ENCODE results near the gene CSNK1G1.

The CSNK1G1 gene

DNA sequence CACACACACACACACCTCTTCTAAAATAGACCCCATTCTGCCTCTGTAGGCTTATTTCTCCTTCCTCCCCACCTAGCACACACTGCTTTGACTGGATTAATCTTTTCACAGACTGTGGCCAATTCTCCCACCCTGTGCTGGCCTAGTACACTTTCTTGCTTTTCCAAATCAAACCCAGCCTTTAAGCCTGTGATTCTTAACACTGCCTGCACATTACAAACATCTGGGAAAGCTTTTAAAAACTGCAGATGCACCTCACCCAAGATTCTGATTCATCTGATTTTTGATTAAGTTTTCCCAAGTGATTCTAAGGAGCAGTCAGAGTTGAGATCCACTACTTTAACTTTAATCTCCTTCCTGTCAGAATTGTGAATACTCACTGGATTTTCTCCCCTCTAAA, 12.8 kb downstream of the CSNK1G1 start:
- Histone ChIP-seq H3F3A (ENCODE audit: control insufficient read depth, insufficient read depth) (no peaks in the 10 kb centered on the region), H3K9me2 (replicated peaks; ENCODE audit: control insufficient read depth, low read length) (no peaks in the 10 kb centered on the region), H3K36me3 (ENCODE audit: control insufficient read depth, low read length) (peaks cover 6% of the 10 kb centered on the region), H3K27ac (ENCODE audit: low read depth, low read length) (no peak overlapping the region), H3K4me3 (ENCODE audit: low read length) (no peak overlapping the region), H3K79me2 (ENCODE audit: control insufficient read depth, low read length) (peaks cover 19% of the 10 kb centered on the region), H3K4me1 (ENCODE audit: control insufficient read depth, low read length) (peaks cover 5% of the 10 kb centered on the region; the same call in 1 of the 2 replicates), H3K9me3 (ENCODE audit: control insufficient read depth, insufficient read depth, low read length) (no peaks in the 10 kb centered on the region), H3K4me2 (ENCODE audit: low read length) (no peak overlapping the region), H3K27me3 (ENCODE audit: control insufficient read depth, low read length) (no peaks in the 10 kb centered on the region), H4K20me1 (ENCODE audit: control insufficient read depth, insufficient read depth, low read depth, low read length) (no peaks in the 10 kb centered on the region)
- TF ChIP-seq, protein P1, sequence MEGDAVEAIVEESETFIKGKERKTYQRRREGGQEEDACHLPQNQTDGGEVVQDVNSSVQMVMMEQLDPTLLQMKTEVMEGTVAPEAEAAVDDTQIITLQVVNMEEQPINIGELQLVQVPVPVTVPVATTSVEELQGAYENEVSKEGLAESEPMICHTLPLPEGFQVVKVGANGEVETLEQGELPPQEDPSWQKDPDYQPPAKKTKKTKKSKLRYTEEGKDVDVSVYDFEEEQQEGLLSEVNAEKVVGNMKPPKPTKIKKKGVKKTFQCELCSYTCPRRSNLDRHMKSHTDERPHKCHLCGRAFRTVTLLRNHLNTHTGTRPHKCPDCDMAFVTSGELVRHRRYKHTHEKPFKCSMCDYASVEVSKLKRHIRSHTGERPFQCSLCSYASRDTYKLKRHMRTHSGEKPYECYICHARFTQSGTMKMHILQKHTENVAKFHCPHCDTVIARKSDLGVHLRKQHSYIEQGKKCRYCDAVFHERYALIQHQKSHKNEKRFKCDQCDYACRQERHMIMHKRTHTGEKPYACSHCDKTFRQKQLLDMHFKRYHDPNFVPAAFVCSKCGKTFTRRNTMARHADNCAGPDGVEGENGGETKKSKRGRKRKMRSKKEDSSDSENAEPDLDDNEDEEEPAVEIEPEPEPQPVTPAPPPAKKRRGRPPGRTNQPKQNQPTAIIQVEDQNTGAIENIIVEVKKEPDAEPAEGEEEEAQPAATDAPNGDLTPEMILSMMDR (IDR thresholded peaks at IDR 0.05; ENCODE audit: low read depth, low read length, poor library complexity, severe bottlenecking): no peak
- no peak for TF ChIP-seq EZH2phosphoT487 (IDR thresholded peaks at IDR 0.05; ENCODE audit: borderline replicate concordance, low read length)

DNA sequence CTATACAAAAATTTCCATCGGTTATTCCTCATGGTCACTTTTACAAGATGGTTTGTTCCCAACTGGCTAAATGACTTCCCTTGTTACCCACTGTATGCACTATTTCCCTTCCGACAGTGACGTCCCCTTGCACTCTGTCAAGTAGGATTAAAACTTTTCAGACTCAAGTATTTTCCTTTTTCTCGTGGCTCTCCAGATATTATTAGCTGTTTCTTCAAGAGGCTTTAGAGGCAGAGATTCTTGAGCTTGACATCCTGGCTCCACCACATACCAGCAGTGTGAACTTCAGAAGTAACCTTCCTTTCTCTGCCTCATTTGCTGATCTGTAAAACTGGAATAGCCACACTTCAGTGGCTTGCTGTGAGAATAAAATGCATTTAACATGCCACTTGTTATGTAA, 14.0 kb downstream of the CSNK1G1 start:
- Histone ChIP-seq H3F3A (ENCODE audit: control insufficient read depth, insufficient read depth) (no peaks in the 10 kb centered on the region), H3K4me2 (ENCODE audit: low read length) (no peak overlapping the region), H3K27ac (ENCODE audit: low read depth, low read length) (no peak overlapping the region), H3K4me3 (ENCODE audit: low read length) (no peak overlapping the region), H3K36me3 (ENCODE audit: control insufficient read depth, low read length) (peaks cover 6% of the 10 kb centered on the region), H3K9me2 (replicated peaks; ENCODE audit: control insufficient read depth, low read length) (no peaks in the 10 kb centered on the region), H4K20me1 (ENCODE audit: control insufficient read depth, insufficient read depth, low read depth, low read length) (no peaks in the 10 kb centered on the region), H3K4me1 (ENCODE audit: control insufficient read depth, low read length) (peaks cover 5% of the 10 kb centered on the region; the same call in 1 of the 2 replicates), H3K9me3 (ENCODE audit: control insufficient read depth, insufficient read depth, low read length) (no peaks in the 10 kb centered on the region), H3K79me2 (ENCODE audit: control insufficient read depth, low read length) (peaks cover 17% of the 10 kb centered on the region), H3K27me3 (ENCODE audit: control insufficient read depth, low read length) (no peaks in the 10 kb centered on the region)
- no peak for TF ChIP-seq EZH2phosphoT487 (IDR thresholded peaks at IDR 0.05; ENCODE audit: borderline replicate concordance, low read length)
- TF ChIP-seq, protein P1 (IDR thresholded peaks at IDR 0.05; ENCODE audit: low read depth, low read length, poor library complexity, severe bottlenecking): no peak

DNA sequence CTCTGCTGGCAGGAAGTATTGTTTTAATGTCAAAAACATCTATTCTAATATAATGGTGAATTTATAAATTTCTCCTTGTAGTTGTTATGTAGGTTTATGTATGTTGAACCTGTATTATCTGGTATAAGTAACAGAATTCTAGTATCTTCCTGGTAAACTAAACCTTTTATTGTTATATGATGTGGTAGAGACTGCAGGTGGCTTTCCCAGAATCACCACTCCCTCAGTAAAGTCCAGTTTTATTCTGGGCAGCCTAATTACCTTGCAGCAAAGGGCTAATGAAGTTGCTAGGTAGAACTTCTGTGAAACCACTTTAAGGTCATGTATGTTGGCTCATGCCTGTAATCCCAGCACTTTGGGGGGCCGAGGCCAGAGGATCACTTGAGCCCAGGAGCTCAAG, 15.6 kb downstream of the CSNK1G1 start:
- Histone ChIP-seq H3K4me2 (ENCODE audit: low read length) (no peak overlapping the region), H3K9me3 (ENCODE audit: control insufficient read depth, insufficient read depth, low read length) (no peaks in the 10 kb centered on the region), H3K36me3 (ENCODE audit: control insufficient read depth, low read length) (peaks cover 6% of the 10 kb centered on the region), H4K20me1 (ENCODE audit: control insufficient read depth, insufficient read depth, low read depth, low read length) (no peaks in the 10 kb centered on the region), H3K27ac (ENCODE audit: low read depth, low read length) (no peak overlapping the region), H3K27me3 (ENCODE audit: control insufficient read depth, low read length) (no peaks in the 10 kb centered on the region), H3F3A (ENCODE audit: control insufficient read depth, insufficient read depth) (peaks cover 13% of the 10 kb centered on the region), H3K4me1 (ENCODE audit: control insufficient read depth, low read length) (peaks cover 3% of the 10 kb centered on the region; the same call in 1 of the 2 replicates), H3K79me2 (ENCODE audit: control insufficient read depth, low read length) (peaks cover 16% of the 10 kb centered on the region), H3K9me2 (replicated peaks; ENCODE audit: control insufficient read depth, low read length) (no peaks in the 10 kb centered on the region), H3K4me3 (ENCODE audit: low read length) (no peak overlapping the region)
- TF ChIP-seq EZH2phosphoT487 (IDR thresholded peaks at IDR 0.05; ENCODE audit: borderline replicate concordance, low read length): no peak
- TF ChIP-seq, protein P1 (IDR thresholded peaks at IDR 0.05; ENCODE audit: low read depth, low read length, poor library complexity, severe bottlenecking): no peak
